Measurements from ENCODE around the gene FLNB.

The FLNB gene

DNA sequence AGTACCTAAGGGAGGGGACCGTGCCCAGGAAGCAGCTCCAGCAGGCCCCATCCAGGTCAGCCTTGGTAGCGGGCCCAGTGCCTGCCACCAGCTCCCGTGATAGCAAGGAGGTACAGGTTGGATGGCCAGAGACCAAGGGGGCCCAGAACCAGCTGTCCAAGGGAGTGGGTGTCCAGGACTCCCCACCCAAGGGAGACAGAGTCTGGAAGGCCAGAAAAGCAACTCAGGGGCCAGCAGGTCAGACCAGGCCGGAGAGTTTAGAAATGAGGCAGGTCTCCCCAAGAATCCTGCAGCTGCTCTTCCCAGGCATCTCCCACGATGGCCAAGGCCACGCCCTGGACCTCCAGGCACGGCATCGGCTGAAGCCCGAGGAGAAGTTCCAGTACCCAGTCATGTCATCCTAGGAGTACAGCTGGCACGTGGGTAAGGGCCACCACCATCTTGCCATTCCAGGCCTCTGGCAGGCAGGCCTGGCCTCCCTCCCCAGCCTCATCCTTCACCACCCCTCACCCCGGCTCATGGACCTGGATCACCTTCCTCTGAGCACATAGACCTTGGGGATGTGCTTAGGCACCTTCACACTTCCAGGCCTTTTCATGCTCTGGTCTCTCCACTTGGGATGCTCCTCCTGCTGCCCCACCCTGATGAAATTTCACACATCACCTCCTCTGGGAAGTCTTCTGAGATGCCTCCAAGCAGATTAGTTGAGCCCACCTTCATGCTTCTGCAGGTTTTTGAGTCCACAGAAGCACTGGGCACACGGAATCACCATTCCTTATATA is 172.1 kb downstream of the FLNB start:
- peaks cover 6% of the 10 kb centered on the region for H3K4me1 Mint-ChIP-seq
- TF ChIP-seq CTCF (IDR thresholded peaks at IDR 0.05; ENCODE audit: unreplicated experiment in 3 of 3), result no peak
- H3K4me3 Mint-ChIP-seq, result no peak overlapping the region
- H3K27me3 Mint-ChIP-seq (ENCODE audit: low read depth), result peaks cover 16% of the 10 kb centered on the region
- H3K36me3 Mint-ChIP-seq (ENCODE audit: low read depth), result no peaks in the 10 kb centered on the region
- no peaks in the 10 kb centered on the region for H3K9me3 Mint-ChIP-seq
- no peak overlapping the region for H3K27ac Mint-ChIP-seq

GRCh38 chr3:58180940-58181587 is 172.8 kb downstream of the FLNB start:
- Mint-ChIP-seq H3K4me1 (no peaks in the 10 kb centered on the region), H3K27ac (no peak overlapping the region), H3K27me3 (ENCODE audit: low read depth) (peaks cover 20% of the 10 kb centered on the region), H3K9me3 (no peaks in the 10 kb centered on the region), H3K4me3 (no peak overlapping the region), H3K36me3 (ENCODE audit: low read depth) (no peaks in the 10 kb centered on the region)
- TF ChIP-seq CTCF (IDR thresholded peaks at IDR 0.05; ENCODE audit: unreplicated experiment in 3 of 3), result no peak

DNA sequence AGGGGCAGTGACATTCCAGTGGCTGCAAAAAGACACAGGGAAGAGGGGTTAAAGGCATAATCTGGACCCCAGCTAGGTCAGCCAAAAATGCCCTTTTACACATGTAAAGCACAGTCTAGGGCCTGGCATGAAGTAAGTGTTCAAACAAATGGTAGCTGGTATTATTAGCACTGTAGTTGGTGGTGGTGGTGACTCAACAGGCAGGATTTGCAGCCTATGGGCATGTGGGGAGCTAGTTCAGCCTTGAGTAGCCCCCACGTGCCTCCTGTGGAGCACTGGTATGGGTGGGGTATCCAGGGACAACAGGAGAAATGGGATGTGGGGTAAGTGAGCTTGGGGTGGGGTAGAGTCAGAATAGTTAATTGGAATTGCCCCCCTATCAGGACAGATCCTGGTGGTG is 175.0 kb downstream of the FLNB start:
- no peaks in the 10 kb centered on the region for H3K36me3 Mint-ChIP-seq (ENCODE audit: low read depth)
- no peak overlapping the region for H3K27ac Mint-ChIP-seq
- no peaks in the 10 kb centered on the region for H3K4me1 Mint-ChIP-seq
- H3K27me3 Mint-ChIP-seq (ENCODE audit: low read depth), result peaks cover 26% of the 10 kb centered on the region
- no peak overlapping the region for H3K4me3 Mint-ChIP-seq
- H3K9me3 Mint-ChIP-seq, result no peaks in the 10 kb centered on the region
- TF ChIP-seq CTCF (IDR thresholded peaks at IDR 0.05; ENCODE audit: unreplicated experiment in 3 of 3), result no peak

DNA sequence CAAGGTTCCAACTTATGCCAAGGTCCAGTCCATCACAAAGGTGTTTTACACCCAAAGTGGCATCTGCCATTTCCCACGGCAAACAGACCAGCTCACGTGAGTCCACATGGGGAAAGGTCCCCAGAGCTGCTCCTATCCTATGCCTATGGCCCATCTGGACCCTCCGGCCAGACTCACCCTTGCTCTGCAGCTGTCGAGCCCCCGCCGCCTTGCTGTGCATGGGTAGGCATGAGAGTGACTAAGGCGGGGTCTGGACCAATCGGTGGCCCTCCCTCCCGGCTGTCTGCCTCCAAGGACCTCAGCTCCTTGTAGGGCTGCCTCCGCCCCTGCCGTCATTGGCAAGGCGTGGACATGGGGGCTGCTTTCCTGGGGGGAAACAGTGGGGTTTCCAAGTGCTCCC is 175.7 kb downstream of the FLNB start:
- Mint-ChIP-seq H3K36me3 (ENCODE audit: low read depth) (no peaks in the 10 kb centered on the region), H3K27ac (no peak overlapping the region), H3K27me3 (ENCODE audit: low read depth) (peaks cover 26% of the 10 kb centered on the region), H3K4me1 (no peaks in the 10 kb centered on the region), H3K9me3 (no peaks in the 10 kb centered on the region), H3K4me3 (no peak overlapping the region)
- no peak for TF ChIP-seq CTCF (IDR thresholded peaks at IDR 0.05; ENCODE audit: unreplicated experiment in 3 of 3)

DNA sequence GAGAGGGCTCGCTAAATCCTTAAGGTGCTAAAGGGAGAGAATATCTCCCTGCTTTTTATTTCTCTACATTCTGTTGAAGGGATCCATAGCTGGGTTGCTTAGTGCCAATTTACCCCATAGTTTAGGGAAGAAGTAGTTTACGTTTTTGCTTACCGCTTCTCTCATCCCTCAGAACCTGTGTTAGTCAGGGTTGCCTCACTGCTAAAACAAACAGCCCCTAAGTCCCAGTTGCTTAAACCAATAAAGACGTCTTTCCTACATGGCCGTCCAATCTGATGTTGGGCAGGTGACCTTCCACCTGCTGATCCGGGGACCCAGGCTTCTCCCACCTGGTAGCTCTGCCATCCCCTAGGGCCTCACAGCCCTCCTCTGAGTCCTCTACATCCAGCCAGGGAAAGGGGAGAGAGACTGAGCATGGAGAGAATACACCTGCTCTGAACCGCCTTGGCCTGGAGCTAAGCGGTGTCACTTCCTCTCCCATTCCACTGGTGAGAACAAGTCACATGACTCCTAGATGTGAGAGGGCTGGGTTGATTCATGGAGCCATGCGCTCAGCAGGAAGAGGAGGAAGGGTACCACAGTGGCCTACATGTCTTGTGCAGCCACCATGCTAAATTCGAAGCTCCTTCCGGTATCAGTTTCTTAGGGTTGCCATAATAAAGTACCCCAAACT is 176.2 kb downstream of the FLNB start:
- Mint-ChIP-seq H3K36me3 (ENCODE audit: low read depth) (no peaks in the 10 kb centered on the region), H3K4me3 (no peak overlapping the region), H3K27me3 (ENCODE audit: low read depth) (peaks cover 26% of the 10 kb centered on the region), H3K9me3 (no peaks in the 10 kb centered on the region), H3K4me1 (no peaks in the 10 kb centered on the region), H3K27ac (no peak overlapping the region)
- TF ChIP-seq CTCF (IDR thresholded peaks at IDR 0.05; ENCODE audit: unreplicated experiment in 3 of 3), result no peak
